Mammary epithelial cell (primary cell): Measurements from ENCODE around the gene CRISP3.

Experiments used
- CTCF ChIP-seq, 2 donors: IDR thresholded peaks in 1 of 2; conservative IDR thresholded peaks in 1 of 2; 2 replicates each; pipeline ENCODE4 v1.5.1; 2011 to 2012; ENCODE audit warnings: inconsistent platforms in 2 of 2, low read length in 2 of 2, mild to moderate bottlenecking in 2 of 2, control low read depth in 1 of 2, low read depth in 1 of 2; ENCODE audit not compliant: insufficient read depth in 1 of 2; ENCODE audit errors: extremely low read depth in 1 of 2
- EZH2 ChIP-seq: IDR thresholded peaks from 2 replicates; pipeline ENCODE4 v1.6.1; 2012; ENCODE audit warnings: low read length, inconsistent platforms, borderline replicate concordance

- no peak for TF ChIP-seq CTCF (conservative IDR thresholded peaks at IDR 0.05 in 1 of 2, IDR thresholded peaks at IDR 0.05 in 1 of 2; ENCODE audit: extremely low read depth in 1 of 2, insufficient read depth in 1 of 2, low read depth in 1 of 2, low read length in 2 of 2)
- no peak for TF ChIP-seq EZH2
Observed at GRCh38 chr6:49736017-49736508, 8.1 kb downstream of the CRISP3 start.
